K562 (cell line): ENCODE measurements around the gene AGO1. TPM values are rescaled to one million over a fixed set of nuclear protein-coding genes. Genes with fewer than 3 reads are reported as not detected.
A peak's percentile ranks its signal among the peaks of the same experiment; 100 is the strongest.

Source experiments
- ATF1 ChIP-seq, 2 experiments: fragments of 450-650 bp in 1 of 2; IDR thresholded peaks; 2 replicates each; pipeline ENCODE4 v1.6.1; 2016; ENCODE audit warnings: missing compliant biosample characterization in 1 of 2, missing genetic modification characterization in 1 of 2
- CUX1 ChIP-seq: fragments of 200-800 bp; sonication (Bioruptor generic); IDR thresholded peaks from 2 replicates; pipeline ENCODE4 v1.6.1; 2016; ENCODE audit warnings: missing genetic modification characterization, missing compliant biosample characterization
- ELF1 ChIP-seq: fragments of 200-800 bp; sonication (Bioruptor generic); IDR thresholded peaks from 2 replicates; pipeline ENCODE4 v1.6.1; 2016; ENCODE audit warnings: missing genetic modification characterization, missing compliant biosample characterization
- ESRRB ChIP-seq: fragments of 250-450 bp; sonication (Bioruptor Pico); IDR thresholded peaks from 2 replicates; pipeline ENCODE4 v1.5.0; 2020; ENCODE audit warnings: mild to moderate bottlenecking, moderate library complexity, borderline replicate concordance
- FOXJ3 ChIP-seq: sonication (generic); formaldehyde crosslinking; IDR thresholded peaks from 2 replicates; pipeline ENCODE4 v1.4.0; 2020; ENCODE audit warnings: mild to moderate bottlenecking, missing genetic modification reagents
- HMGN3 ChIP-seq: IDR thresholded peaks from 2 replicates; pipeline ENCODE4 v1.6.1; 2011; ENCODE audit warnings: borderline replicate concordance, low read depth, mild to moderate bottlenecking, mixed read lengths, low read length; ENCODE audit not compliant: insufficient read length; ENCODE audit errors: extremely low read depth
- HOMEZ ChIP-seq: fragments of 250-450 bp; sonication (Bioruptor Pico); IDR thresholded peaks from 2 replicates; pipeline ENCODE4 v1.4.0; 2020; ENCODE audit warnings: mild to moderate bottlenecking, moderate library complexity
- REST ChIP-seq, 2 experiments: fragments of 450-650 bp; formaldehyde crosslinking in 1 of 2; IDR thresholded peaks; 2 replicates each; pipeline versions ENCODE4 v1.4.0 to v1.6.1; 2014 to 2020; ENCODE audit warnings: mild to moderate bottlenecking in 2 of 2, borderline replicate concordance in 1 of 2, low read depth in 1 of 2
- TARDBP ChIP-seq: fragments of 450-650 bp; IDR thresholded peaks from 2 replicates; pipeline ENCODE4 v1.6.1; 2016
- ZNF644 ChIP-seq: fragments of 200-800 bp; sonication (Bioruptor generic); IDR thresholded peaks from 2 replicates; pipeline ENCODE4 v1.6.1; 2016; ENCODE audit warnings: low read depth, missing genetic modification characterization, missing compliant biosample characterization
- polyA plus RNA-seq, 8 experiments: library from polyadenylated mRNA; depleted of rRNA in 4 of 8; stranded (reverse) in 5 of 8; unstranded in 3 of 8; fragments of >200 nt; fragmentation: Nextera tagmentation in 2 of 8; fragmentation: Illumina TruSeq in 1 of 8; extraction: Ambion mirVana in 2 of 8; extraction: Trizol in 1 of 8; gene quantifications; 2 replicates each; pipeline versions ENCODE4 v1.2.1 to v1.2.3, GENCODE V29; 2011 to 2014; ENCODE audit warnings: inconsistent platforms in 1 of 8, missing spikeins in 1 of 8
- total RNA-seq, 7 experiments: library from RNA; depleted of rRNA in 6 of 7; stranded (reverse); fragments of >200 nt in 6 of 7; fragmentation: Illumina TruSeq in 2 of 7; extraction: Trizol in 2 of 7; gene quantifications; 2 replicates each; pipeline versions ENCODE4 v1.2.1 to v1.2.3, GENCODE V29; 2011 to 2021; ENCODE audit warnings: low replicate concordance in 1 of 7

The AGO1 gene
- total and polyA plus RNA-seq, 9 of the 15 experiments (the other 6 are each of a cell fraction or from before 2014, with no cell fraction given): 7.3 to 64.2 (median 26.0) TPM

- no peak for TF ChIP-seq CUX1 (CRISPR knock-in tag)
- TF ChIP-seq HMGN3: peak; percentile 95
- no peak; the same call in 1 of the 2 replicates for TF ChIP-seq ATF1 (CRISPR knock-in tag; IDR thresholded peaks at IDR 0.05)
- peak; percentile 88 for TF ChIP-seq ATF1 (tag; IDR thresholded peaks at IDR 0.05)
- TF ChIP-seq REST (IDR thresholded peaks at IDR 0.05; ENCODE audit: borderline replicate concordance): peak; percentile 35
- TF ChIP-seq REST (CRISPR knock-in tag; IDR thresholded peaks at IDR 0.05; ENCODE audit: low read depth): peak; percentile 88
- TF ChIP-seq ZNF644: no peak
- TF ChIP-seq ESRRB: no peak
- TF ChIP-seq FOXJ3 (CRISPR knock-in tag): no peak
- TF ChIP-seq TARDBP: 0 out of 2 replicates have a peak, but pooled peaks have one; percentile 81
- TF ChIP-seq ELF1: peak; percentile 83; the same call in 1 of the 2 replicates
- no peak for TF ChIP-seq HOMEZ (CRISPR knock-in tag)
Measured at GRCh38 chr1:35930593-35931445, 47.8 kb downstream of the AGO1 start, which contains the start of gene AGO3 (continued).
